ENCODE measurements around the gene PGBD5.

The PGBD5 gene

GRCh38 chr1:230303069-230303468, 123.1 kb downstream of the PGBD5 start:
- Histone ChIP-seq H3K14ac (ENCODE audit: low read length in 2 of 2) (no peak overlapping the region), H2BK5ac (ENCODE audit: low read depth, low read length, poor library complexity, severe bottlenecking) (no peak overlapping the region), H2BK120ac (ENCODE audit: low read depth, low read length) (no peak overlapping the region), H2BK15ac (ENCODE audit: low read depth, poor library complexity, severe bottlenecking) (no peak overlapping the region), H3K9ac (ENCODE audit: low read length) (no peak overlapping the region), H2BK12ac (ENCODE audit: low read length in 2 of 2) (no peak overlapping the region), H3K4ac (ENCODE audit: low read depth in 1 of 2, low read length in 2 of 2) (no peak overlapping the region), H4K91ac (ENCODE audit: low read length) (no peak overlapping the region), H2AK5ac (ENCODE audit: low read length, severe bottlenecking) (no peak overlapping the region), H3K9me3 (ENCODE audit: control insufficient read depth, low read length) (no peaks in the 10 kb centered on the region), H3K36me3 (ENCODE audit: control insufficient read depth in 1 of 2, insufficient read depth in 2 of 2, low read depth in 1 of 2, low read length in 2 of 2) (no peaks in the 10 kb centered on the region), H3K79me1 (replicated peaks; ENCODE audit: low read length, poor library complexity, severe bottlenecking) (no peaks in the 10 kb centered on the region), H4K8ac (ENCODE audit: low read length) (no peak overlapping the region), H3K4me1 (ENCODE audit: control insufficient read depth, insufficient read depth, low read depth, low read length) (peaks cover 3% of the 10 kb centered on the region), H3K4me3 (ENCODE audit: insufficient read depth in 1 of 2, low read depth in 1 of 2, low read length in 2 of 2) (no peak overlapping the region), H2AFZ (ENCODE audit: low read depth, low read length) (no peak overlapping the region), H3K27me3 (ENCODE audit: control insufficient read depth in 1 of 2, insufficient read depth in 1 of 2, low read length in 2 of 2) (peaks cover 0 to 12% of the 10 kb centered on the region in 2 experiments), H3K18ac (ENCODE audit: low read depth in 1 of 2, low read length in 2 of 2) (no peak overlapping the region), H3K27ac (ENCODE audit: low read length, poor library complexity, severe bottlenecking) (no peak overlapping the region), H3K4me2 (ENCODE audit: low read length, poor library complexity, severe bottlenecking) (no peak overlapping the region), H3K23ac (ENCODE audit: low read length in 2 of 2) (no peak overlapping the region)
- DNase-seq: no peak
- WGBS: 74% methylated on average over 6 of the region's 6 CpGs

- no peak overlapping the region for H2BK12ac ChIP-seq (ENCODE audit: low read length in 2 of 2)
- H2BK5ac ChIP-seq (ENCODE audit: low read depth, low read length, poor library complexity, severe bottlenecking): no peak overlapping the region
- peaks cover 2% of the 10 kb centered on the region for H3K4me1 ChIP-seq (ENCODE audit: control insufficient read depth, insufficient read depth, low read depth, low read length)
- H3K23ac ChIP-seq (ENCODE audit: low read length in 2 of 2): no peak overlapping the region
- H3K9ac ChIP-seq (ENCODE audit: low read length): no peak overlapping the region
- no peak overlapping the region for H3K4ac ChIP-seq (ENCODE audit: low read depth in 1 of 2, low read length in 2 of 2)
- no peaks in the 10 kb centered on the region for H3K36me3 ChIP-seq (ENCODE audit: control insufficient read depth in 1 of 2, insufficient read depth in 2 of 2, low read depth in 1 of 2, low read length in 2 of 2)
- no peak overlapping the region for H3K4me2 ChIP-seq (ENCODE audit: low read length, poor library complexity, severe bottlenecking)
- no peak overlapping the region for H3K14ac ChIP-seq (ENCODE audit: low read length in 2 of 2)
- no peak overlapping the region for H2AFZ ChIP-seq (ENCODE audit: low read depth, low read length)
- H3K27ac ChIP-seq (ENCODE audit: low read length, poor library complexity, severe bottlenecking): no peak overlapping the region
- no peak overlapping the region for H4K8ac ChIP-seq (ENCODE audit: low read length)
- no peak for DNase-seq
- H3K79me1 ChIP-seq (replicated peaks; ENCODE audit: low read length, poor library complexity, severe bottlenecking): no peaks in the 10 kb centered on the region
- H3K18ac ChIP-seq (ENCODE audit: low read depth in 1 of 2, low read length in 2 of 2): no peak overlapping the region
- H3K27me3 ChIP-seq (ENCODE audit: control insufficient read depth in 1 of 2, insufficient read depth in 1 of 2, low read length in 2 of 2): peaks cover 0 to 12% of the 10 kb centered on the region in 2 experiments
- no peak overlapping the region for H2BK15ac ChIP-seq (ENCODE audit: low read depth, poor library complexity, severe bottlenecking)
- H3K9me3 ChIP-seq (ENCODE audit: control insufficient read depth, low read length): no peaks in the 10 kb centered on the region
- no peak overlapping the region for H4K91ac ChIP-seq (ENCODE audit: low read length)
- no peak overlapping the region for H3K4me3 ChIP-seq (ENCODE audit: insufficient read depth in 1 of 2, low read depth in 1 of 2, low read length in 2 of 2)
- WGBS: 92% methylated on average over 6 of the region's 6 CpGs
- H2AK5ac ChIP-seq (ENCODE audit: low read length, severe bottlenecking): no peak overlapping the region
- H2BK120ac ChIP-seq (ENCODE audit: low read depth, low read length): no peak overlapping the region
Measured at GRCh38 chr1:230301822-230302221, 124.3 kb downstream of the PGBD5 start.

GRCh38 chr1:230301322-230301721, 124.8 kb downstream of the PGBD5 start:
- no peaks in the 10 kb centered on the region for H3K9me3 ChIP-seq (ENCODE audit: control insufficient read depth, low read length)
- H3K4me2 ChIP-seq (ENCODE audit: low read length, poor library complexity, severe bottlenecking): no peak overlapping the region
- H2BK12ac ChIP-seq (ENCODE audit: low read length in 2 of 2): no peak overlapping the region
- H3K4ac ChIP-seq (ENCODE audit: low read depth in 1 of 2, low read length in 2 of 2): no peak overlapping the region
- H3K4me3 ChIP-seq (ENCODE audit: insufficient read depth in 1 of 2, low read depth in 1 of 2, low read length in 2 of 2): no peak overlapping the region
- H2BK5ac ChIP-seq (ENCODE audit: low read depth, low read length, poor library complexity, severe bottlenecking): no peak overlapping the region
- DNase-seq: no peak
- H3K18ac ChIP-seq (ENCODE audit: low read depth in 1 of 2, low read length in 2 of 2): no peak overlapping the region
- H3K27me3 ChIP-seq (ENCODE audit: control insufficient read depth in 1 of 2, insufficient read depth in 1 of 2, low read length in 2 of 2): peaks cover under 1 to 12% of the 10 kb centered on the region in 2 experiments
- H3K4me1 ChIP-seq (ENCODE audit: control insufficient read depth, insufficient read depth, low read depth, low read length): peaks cover 2% of the 10 kb centered on the region
- no peak overlapping the region for H3K9ac ChIP-seq (ENCODE audit: low read length)
- no peak overlapping the region for H4K8ac ChIP-seq (ENCODE audit: low read length)
- no peak overlapping the region for H3K27ac ChIP-seq (ENCODE audit: low read length, poor library complexity, severe bottlenecking)
- H3K36me3 ChIP-seq (ENCODE audit: control insufficient read depth in 1 of 2, insufficient read depth in 2 of 2, low read depth in 1 of 2, low read length in 2 of 2): no peaks in the 10 kb centered on the region
- no peak overlapping the region for H4K91ac ChIP-seq (ENCODE audit: low read length)
- WGBS: 92% methylated on average over 8 of the region's 8 CpGs
- H3K23ac ChIP-seq (ENCODE audit: low read length in 2 of 2): no peak overlapping the region
- no peak overlapping the region for H2AK5ac ChIP-seq (ENCODE audit: low read length, severe bottlenecking)
- no peak overlapping the region for H2AFZ ChIP-seq (ENCODE audit: low read depth, low read length)
- no peak overlapping the region for H2BK120ac ChIP-seq (ENCODE audit: low read depth, low read length)
- H3K14ac ChIP-seq (ENCODE audit: low read length in 2 of 2): no peak overlapping the region
- no peak overlapping the region for H2BK15ac ChIP-seq (ENCODE audit: low read depth, poor library complexity, severe bottlenecking)
- H3K79me1 ChIP-seq (replicated peaks; ENCODE audit: low read length, poor library complexity, severe bottlenecking): no peaks in the 10 kb centered on the region

- H3K27me3 ChIP-seq (ENCODE audit: control insufficient read depth in 1 of 2, insufficient read depth in 1 of 2, low read length in 2 of 2): peaks cover 5 to 12% of the 10 kb centered on the region in 2 experiments
- no peak overlapping the region for H2BK120ac ChIP-seq (ENCODE audit: low read depth, low read length)
- no peak for DNase-seq
- H2BK5ac ChIP-seq (ENCODE audit: low read depth, low read length, poor library complexity, severe bottlenecking): no peak overlapping the region
- H3K4me2 ChIP-seq (ENCODE audit: low read length, poor library complexity, severe bottlenecking): no peak overlapping the region
- H3K9me3 ChIP-seq (ENCODE audit: control insufficient read depth, low read length): no peaks in the 10 kb centered on the region
- H3K18ac ChIP-seq (ENCODE audit: low read depth in 1 of 2, low read length in 2 of 2): no peak overlapping the region
- H3K4ac ChIP-seq (ENCODE audit: low read depth in 1 of 2, low read length in 2 of 2): no peak overlapping the region
- no peak overlapping the region for H4K8ac ChIP-seq (ENCODE audit: low read length)
- no peak overlapping the region for H3K4me3 ChIP-seq (ENCODE audit: insufficient read depth in 1 of 2, low read depth in 1 of 2, low read length in 2 of 2)
- no peak overlapping the region for H2AFZ ChIP-seq (ENCODE audit: low read depth, low read length)
- H3K4me1 ChIP-seq (ENCODE audit: control insufficient read depth, insufficient read depth, low read depth, low read length): peaks cover 2% of the 10 kb centered on the region
- no peak overlapping the region for H2AK5ac ChIP-seq (ENCODE audit: low read length, severe bottlenecking)
- no peaks in the 10 kb centered on the region for H3K36me3 ChIP-seq (ENCODE audit: control insufficient read depth in 1 of 2, insufficient read depth in 2 of 2, low read depth in 1 of 2, low read length in 2 of 2)
- no peak overlapping the region for H3K27ac ChIP-seq (ENCODE audit: low read length, poor library complexity, severe bottlenecking)
- 85% methylated on average over 23 of the region's 26 CpGs for WGBS
- H3K23ac ChIP-seq (ENCODE audit: low read length in 2 of 2): no peak overlapping the region
- H3K9ac ChIP-seq (ENCODE audit: low read length): no peak overlapping the region
- no peaks in the 10 kb centered on the region for H3K79me1 ChIP-seq (replicated peaks; ENCODE audit: low read length, poor library complexity, severe bottlenecking)
- H2BK12ac ChIP-seq (ENCODE audit: low read length in 2 of 2): no peak overlapping the region
- H2BK15ac ChIP-seq (ENCODE audit: low read depth, poor library complexity, severe bottlenecking): no peak overlapping the region
- H3K14ac ChIP-seq (ENCODE audit: low read length in 2 of 2): peak overlapping the region in 1 of 2 experiments; percentile 7
- no peak overlapping the region for H4K91ac ChIP-seq (ENCODE audit: low read length)
Measured at GRCh38 chr1:230300322-230301301, 125.5 kb downstream of the PGBD5 start.
